ENCODE data around the gene KATNAL1. TPM values are rescaled to one million over a fixed set of nuclear protein-coding genes. Genes with fewer than 3 reads are reported as not detected.

The KATNAL1 gene
- total and polyA plus RNA-seq, 2 of the 4 experiments (the other 2 are of a cell fraction): 6.9 to 16.8 TPM

GRCh38 chr13:30319130-30319529, 11.8 kb upstream of the KATNAL1 start:
- no peak for TF ChIP-seq NFE2L2 (IDR thresholded peaks at IDR 0.05; ENCODE audit: low read depth, low read length)
- Histone ChIP-seq H3K79me1 (ENCODE audit: low read depth in 1 of 2, low read length in 2 of 2) (peaks cover 8 to 9% of the 10 kb centered on the region in 2 experiments), H3K4me1 (ENCODE audit: control insufficient read depth, insufficient read depth, low read length) (no peaks in the 10 kb centered on the region), H3K14ac (replicated peaks; ENCODE audit: low read depth, low read length) (no peak overlapping the region), H3K56ac (ENCODE audit: extremely low read depth, insufficient read depth, low read length) (no peak overlapping the region), H2BK5ac (ENCODE audit: low read depth, low read length, poor library complexity, severe bottlenecking) (no peak overlapping the region), H4K5ac (ENCODE audit: low read depth, low read length) (no peak overlapping the region), H2BK120ac (ENCODE audit: low read depth, low read length) (no peak overlapping the region), H2AFZ (replicated peaks; ENCODE audit: low read length, poor library complexity) (no peak overlapping the region), H3K23ac (ENCODE audit: low read depth, low read length) (no peak overlapping the region), H3K4me2 (ENCODE audit: low read depth, low read length) (no peak overlapping the region), H3K27me3 (ENCODE audit: control insufficient read depth, insufficient read depth, low read length) (no peaks in the 10 kb centered on the region), H2AK5ac (ENCODE audit: low read depth, low read length) (no peak overlapping the region), H2BK20ac (ENCODE audit: low read depth, low read length) (no peak overlapping the region), H3K9ac (ENCODE audit: low read depth, low read length) (no peak overlapping the region), H3K4ac (ENCODE audit: low read depth, low read length) (no peak overlapping the region), H3K18ac (ENCODE audit: low read depth, low read length) (no peak overlapping the region), H2AK9ac (replicated peaks; ENCODE audit: low read depth, low read length, poor library complexity) (no peak overlapping the region), H3K9me3 (ENCODE audit: control insufficient read depth, insufficient read depth, low read length) (no peaks in the 10 kb centered on the region), H3K9me1 (ENCODE audit: insufficient read depth, low read length) (peaks cover 4% of the 10 kb centered on the region; the same call in 1 of the 2 replicates), H3K27ac (ENCODE audit: insufficient read depth, low read length) (no peak overlapping the region), H3K4me3 (ENCODE audit: insufficient read depth, low read depth, low read length) (no peak overlapping the region), H3K36me3 (ENCODE audit: control insufficient read depth, insufficient read depth, low read length) (no peaks in the 10 kb centered on the region), H4K8ac (ENCODE audit: low read depth in 2 of 2, low read length in 2 of 2) (no peak overlapping the region), H4K20me1 (ENCODE audit: insufficient read depth, low read length) (no peaks in the 10 kb centered on the region), H2BK15ac (ENCODE audit: low read depth, low read length) (no peak overlapping the region), H4K91ac (ENCODE audit: insufficient read depth, low read depth, low read length) (no peak overlapping the region)
- in situ Hi-C loops (cut with MboI; ENCODE audit: low sequenced_read_pairs) (no loop called here), intact Hi-C loops (cut with micrococcal nuclease) (no loop called here), dilution Hi-C loops (cut with HindIII; ENCODE audit: low sequenced_read_pairs, unreplicated experiment) (no loop called here)
- ChIA-PET CTCF (no interaction called here), POLR2A (ENCODE audit: unreplicated experiment) (no interaction called here)
- ATAC-seq (ENCODE audit: low read depth) (no peak), DNase-seq (no peak)
- WGBS, 2 experiments (ENCODE audit: extremely low coverage in 2 of 2, insufficient read length in 1 of 2): no CpG with 5 or more reads among the region's 4 CpGs
- no TSS peak for BruUV-seq (replicated peaks)

Measured in IMR-90 (cell line).